Measurements from ENCODE around the gene LCLAT1.

- TF ChIP-seq CTCF (IDR thresholded peaks at IDR 0.05) (no peak), EZH2 (IDR thresholded peaks at IDR 0.05; ENCODE audit: borderline replicate concordance, insufficient read depth, low read depth, low read length, poor library complexity, severe bottlenecking) (no peak)
Observed at GRCh38 chr2:30629866-30630265, 182.8 kb downstream of the LCLAT1 start.

Data from B cell (primary cell).